ENCODE results near the gene THOC3.
"Not testable (repeated sequence)": the region's sequence is repeated elsewhere in the genome, so short reads cannot be mapped to it uniquely, and the experiment has no call there.

The THOC3 gene

DNA sequence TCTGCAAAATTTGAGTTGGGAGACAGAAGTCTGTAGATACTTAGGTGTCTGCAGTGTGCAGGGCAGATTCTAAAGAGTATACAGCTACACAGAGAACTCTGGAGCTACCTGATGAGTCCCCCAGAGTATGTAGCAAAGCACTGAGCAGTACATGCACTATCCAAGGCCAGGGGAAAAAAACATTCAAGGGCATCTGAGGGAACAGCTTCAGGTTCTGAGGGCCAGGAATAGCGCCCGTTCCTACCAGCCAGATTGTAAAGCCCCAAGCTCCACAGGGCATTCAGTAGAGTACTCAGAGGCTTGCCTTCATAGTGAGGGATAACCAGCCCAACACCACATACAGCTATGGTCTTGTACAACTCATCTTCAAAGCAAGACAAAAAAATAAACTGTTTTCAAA lies 27.5 kb downstream of the THOC3 start:
- DNase-seq (ENCODE audit: low spot score): not testable (repeated sequence)

DNA sequence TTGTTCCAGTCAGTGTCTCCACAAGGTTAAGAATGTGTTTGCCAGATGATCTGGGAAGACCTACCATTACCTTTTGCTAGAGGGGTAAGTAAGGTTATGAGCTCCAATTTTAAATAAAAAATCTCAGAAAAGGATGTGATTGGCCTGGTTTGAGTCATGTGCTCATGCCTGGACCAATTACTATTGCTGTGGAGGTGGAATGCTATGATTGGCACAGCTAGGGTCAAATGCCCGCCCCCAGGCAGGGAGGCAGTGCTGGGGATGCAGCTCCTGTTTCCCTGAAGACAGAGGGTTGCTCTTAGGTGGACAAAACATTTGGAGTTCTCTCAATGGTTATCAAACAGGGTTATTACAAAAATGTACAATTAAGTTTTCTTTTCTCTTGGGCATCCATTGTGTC lies 29.6 kb downstream of the THOC3 start:
- not testable (repeated sequence) for DNase-seq (ENCODE audit: low spot score)

DNA sequence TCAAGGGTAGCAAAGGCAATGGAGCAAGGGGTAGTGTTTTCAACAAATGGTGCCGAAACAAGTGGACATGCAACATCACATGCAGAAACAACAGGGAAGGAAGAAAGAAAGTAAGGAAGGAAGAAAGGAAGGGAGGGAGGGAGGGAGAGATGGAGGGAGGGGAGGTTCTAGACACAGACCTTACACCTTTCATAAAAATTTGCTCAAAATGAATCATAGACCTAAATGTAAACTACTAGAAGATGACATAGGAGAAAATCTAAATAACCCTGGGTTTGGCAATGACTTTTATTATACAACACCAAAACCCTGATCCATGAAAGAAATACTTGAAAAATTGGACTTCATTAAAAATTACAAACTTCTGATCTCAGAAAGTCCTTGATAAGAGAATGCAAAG lies 39.4 kb downstream of the THOC3 start:
- not testable (repeated sequence) for DNase-seq (ENCODE audit: low spot score)

DNA sequence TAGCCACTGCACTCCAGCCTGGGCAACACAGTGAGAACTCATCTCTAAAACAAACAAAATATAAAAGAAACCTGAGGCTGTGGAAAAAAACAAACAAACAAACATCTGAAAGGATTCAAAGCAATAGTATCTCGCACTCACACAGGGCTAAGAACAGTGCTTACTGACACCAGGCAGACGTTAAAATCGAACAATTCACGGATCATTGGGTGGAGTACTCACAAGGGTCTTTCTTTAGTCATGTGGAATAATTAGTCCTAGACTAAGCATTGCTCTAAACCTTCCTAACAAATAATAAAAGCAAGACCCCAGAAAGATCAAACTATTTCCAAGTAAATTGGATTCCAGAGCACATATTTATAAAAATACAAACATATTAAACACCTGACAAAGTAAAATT lies 43.0 kb downstream of the THOC3 start:
- peak; percentile 0 for DNase-seq (ENCODE audit: low spot score)

DNA sequence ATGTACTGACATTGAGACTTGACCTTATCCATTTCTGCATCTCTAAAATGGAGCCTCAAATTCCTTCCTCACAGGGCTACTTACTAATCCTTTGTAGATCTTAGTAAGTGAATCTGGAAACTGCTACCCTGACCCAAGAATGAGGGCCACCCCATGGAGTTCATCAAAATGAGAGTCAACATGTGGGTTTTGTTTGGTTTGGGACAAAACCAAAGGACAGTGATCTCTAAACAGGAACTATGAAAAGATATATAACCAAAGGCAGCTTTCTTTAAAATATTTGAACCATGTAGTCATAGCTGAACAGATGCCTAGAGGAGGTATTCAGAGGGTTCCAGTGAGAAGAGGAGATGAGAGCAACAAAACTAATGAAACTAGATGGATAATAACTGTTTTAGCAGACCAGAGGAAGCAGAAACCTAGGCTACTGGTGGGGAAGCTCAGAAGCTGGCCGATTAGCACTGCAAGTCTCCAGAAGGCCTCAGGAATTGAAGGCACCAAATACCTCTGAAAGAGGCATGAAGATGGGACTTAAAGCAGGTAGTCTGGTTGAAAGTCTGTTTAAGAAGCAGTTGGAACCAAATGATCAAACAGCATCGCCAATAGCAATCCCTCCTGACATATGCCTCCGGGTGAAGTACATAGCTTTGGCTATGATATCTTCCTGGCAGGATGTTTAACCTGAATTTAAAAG lies 45.8 kb downstream of the THOC3 start:
- DNase-seq (ENCODE audit: low spot score): peak; percentile 14

DNA sequence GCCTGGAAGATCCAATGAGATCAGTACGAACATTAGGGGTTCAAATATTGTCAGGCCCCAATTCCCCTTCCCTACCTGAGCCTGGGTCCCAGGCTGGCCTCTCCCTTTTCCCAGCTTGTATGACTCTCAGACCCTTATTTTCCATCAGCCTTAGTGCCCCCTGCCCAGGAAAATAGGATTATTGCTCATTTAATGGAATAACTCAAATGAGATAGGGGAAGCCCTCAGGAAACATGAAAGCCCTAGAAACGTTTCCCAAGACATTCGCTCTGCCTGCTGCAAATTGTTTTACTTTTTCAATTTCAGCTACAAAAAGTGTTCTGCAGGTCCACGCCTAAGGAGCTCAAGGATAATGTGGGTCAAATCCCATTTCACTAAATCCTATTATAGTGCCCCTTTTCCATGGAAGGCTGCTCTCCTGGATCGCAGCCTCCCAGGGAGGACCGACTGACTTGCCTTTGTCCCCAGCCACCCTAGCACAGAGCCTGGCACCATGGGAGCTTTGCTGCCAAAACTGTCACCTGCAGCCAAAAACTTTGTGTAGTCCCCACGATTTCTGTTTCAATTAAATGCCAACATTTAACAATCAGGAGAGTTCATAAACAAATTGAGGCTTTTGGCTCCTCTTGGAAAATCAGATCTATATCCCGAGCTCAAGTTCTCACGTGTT lies 46.9 kb downstream of the THOC3 start:
- no peak for DNase-seq (ENCODE audit: low spot score)

DNA sequence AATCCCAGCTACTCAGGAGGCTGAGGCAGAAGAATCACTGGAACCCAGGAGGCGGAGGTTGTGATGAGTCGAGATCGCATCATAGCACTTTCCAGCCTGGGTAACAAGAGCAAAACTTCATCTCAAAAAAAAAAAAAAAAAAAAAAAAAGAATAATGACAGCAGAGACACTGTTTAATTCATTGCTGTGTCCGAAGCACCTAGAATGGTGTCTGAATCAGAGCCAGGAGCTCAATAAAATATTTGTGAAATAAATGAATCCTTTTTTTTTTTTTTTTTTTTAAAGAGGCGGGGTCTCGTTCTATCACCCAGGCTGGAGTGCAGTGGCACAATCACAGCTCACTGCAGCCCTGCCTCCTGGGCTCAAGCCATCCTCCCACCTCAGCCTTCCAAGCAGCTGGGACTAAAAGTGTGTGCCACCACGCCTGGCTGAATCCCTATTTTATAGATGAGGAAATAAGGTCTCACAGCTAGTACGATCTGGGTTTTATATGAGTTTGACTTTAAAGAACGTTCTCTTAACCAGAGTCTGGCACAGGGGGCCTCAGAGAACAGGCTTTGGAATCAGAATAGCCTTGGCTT lies 47.8 kb downstream of the THOC3 start:
- DNase-seq (ENCODE audit: low spot score): no peak

DNA sequence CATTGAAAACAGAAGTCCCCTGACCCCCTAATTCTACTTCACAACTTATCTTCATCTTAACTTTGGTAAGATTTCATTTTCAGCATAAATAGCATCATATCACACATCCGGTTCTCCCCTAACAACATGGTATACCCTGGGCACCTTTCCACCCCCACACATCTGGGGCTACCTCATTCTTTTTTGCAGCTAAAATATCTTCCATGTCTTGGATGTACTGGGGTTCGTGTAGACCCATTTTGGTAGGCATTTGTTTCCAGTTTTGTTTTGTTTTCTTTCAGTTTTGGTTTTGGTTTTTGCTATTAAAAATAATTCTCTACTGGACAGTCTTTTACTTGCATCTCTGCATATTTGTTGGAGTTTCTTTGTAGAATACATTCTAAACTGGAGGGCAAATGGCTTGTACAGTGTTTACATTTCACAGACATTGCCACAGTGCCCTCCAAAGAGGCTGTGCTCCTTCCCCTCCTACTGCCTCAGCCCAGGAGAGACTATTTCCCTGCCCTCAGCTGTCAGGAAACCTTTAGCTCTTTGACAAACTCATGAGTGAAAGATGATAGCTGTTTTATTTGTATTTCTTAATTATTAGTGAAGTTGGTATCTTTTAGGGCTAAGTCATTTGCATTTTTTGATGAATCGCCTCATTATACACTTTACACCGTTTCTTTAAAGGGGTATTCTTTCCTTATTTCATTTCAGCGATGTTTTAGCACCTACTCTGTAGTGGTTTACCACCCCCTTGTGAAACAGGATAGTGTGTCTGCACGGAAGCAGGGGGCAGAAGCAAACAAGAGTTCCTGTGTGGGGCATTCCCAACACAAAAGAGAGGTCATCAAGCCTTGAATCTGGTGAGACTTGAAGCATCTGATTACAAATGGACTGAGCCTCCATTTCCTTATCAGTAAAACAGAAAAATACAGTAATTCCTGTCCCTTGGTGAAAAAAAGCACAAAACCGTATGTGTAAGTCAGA lies 52.8 kb downstream of the THOC3 start:
- DNase-seq (ENCODE audit: low spot score): not testable (repeated sequence)

DNA sequence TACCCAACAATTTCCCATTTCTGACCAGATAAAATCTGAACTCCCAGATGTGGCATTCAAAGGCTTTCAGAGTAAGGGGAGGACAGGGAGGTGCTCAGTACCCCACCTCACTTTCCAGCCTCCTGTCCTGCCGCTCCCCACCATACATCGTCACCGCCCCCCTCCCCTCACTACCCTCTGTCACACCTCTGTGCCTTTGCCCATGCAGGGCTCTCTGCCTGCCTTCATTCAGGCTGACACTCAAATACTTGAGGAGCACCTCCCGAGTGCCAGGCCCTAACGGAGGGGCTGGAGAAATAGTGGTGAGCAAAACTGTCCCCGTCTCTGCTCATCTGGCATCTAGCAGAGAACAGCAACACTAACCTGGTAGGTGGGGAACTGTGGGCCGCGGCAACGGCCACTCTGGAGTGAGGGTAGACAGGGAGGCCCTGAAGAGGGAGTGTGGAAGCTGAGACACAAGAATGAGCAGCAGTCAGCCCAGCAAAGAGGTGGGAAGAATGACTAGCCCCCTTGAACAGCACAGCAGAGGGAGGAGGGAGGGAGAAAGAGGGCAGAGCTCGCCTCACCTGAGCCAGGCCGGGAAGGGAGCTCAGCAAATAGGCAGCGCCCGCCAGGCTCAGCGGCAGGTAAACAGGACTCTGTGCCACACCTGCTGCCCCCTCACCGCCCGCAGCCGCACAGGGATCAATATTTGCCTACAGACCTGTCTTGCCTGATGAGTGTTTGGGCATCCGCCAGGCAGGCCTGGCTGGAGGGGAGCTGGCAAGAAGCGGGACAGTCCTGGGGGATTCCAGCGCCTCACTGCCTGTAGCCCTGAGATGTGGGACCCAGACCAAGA lies 54.1 kb downstream of the THOC3 start:
- DNase-seq (ENCODE audit: low spot score): not testable (repeated sequence)

DNA sequence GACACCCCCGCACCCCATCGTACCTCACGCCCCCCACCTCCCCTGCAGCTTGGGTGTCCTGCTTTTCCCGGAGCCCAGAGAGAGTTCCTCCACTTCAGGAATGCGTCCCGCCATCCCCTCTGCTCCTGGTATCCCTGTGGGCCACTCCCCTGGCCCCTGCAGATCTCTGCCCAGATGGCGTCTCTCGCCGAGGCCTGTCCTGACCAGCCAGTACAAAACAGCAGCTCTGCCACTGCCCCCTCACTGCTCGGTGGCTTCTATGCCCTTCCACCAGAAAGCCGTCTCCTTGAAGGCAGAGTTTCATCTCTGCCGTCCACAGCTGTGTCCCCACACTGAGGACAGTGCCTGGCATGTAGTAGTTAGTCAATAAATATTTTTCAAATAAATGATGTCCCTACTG lies 58.0 kb downstream of the THOC3 start:
- not testable (repeated sequence) for DNase-seq (ENCODE audit: low spot score)

All from iPS-NIHi11 (cell line).